ENCODE results near the gene ZNF317. TPM values are rescaled to one million over a fixed set of nuclear protein-coding genes. Genes with fewer than 3 reads are reported as not detected.

The ZNF317 gene
- polyA plus RNA-seq (ENCODE audit: insufficient read depth in 1 of 5, insufficient read length in 5 of 5, low replicate concordance in 1 of 5) = 10 to 100 TPM; 26.6 to 32.8 (median 32.0) TPM
- long read RNA-seq, donor 1, full-length matches to known transcripts = 6 of 6 reads
- long read RNA-seq, donor 1, partial matches to known transcripts = 0 of 6 reads
- long read RNA-seq, donor 1, other reads (novel, unspliced or antisense) = 0 of 6 reads
- long read RNA-seq, donor 2, full-length matches to known transcripts = 2 of 2 reads
- long read RNA-seq, donor 2, partial matches to known transcripts = 0 of 2 reads
- long read RNA-seq, donor 2, other reads (novel, unspliced or antisense) = 0 of 2 reads
- long read RNA-seq, donor 3, full-length matches to known transcripts = 1 of 1 reads
- long read RNA-seq, donor 3, partial matches to known transcripts = 0 of 1 reads
- long read RNA-seq, donor 3, other reads (novel, unspliced or antisense) = 0 of 1 reads
- long read RNA-seq, donor 4 = 0 reads
- long read RNA-seq, donor 5, full-length matches to known transcripts = 1 of 1 reads
- long read RNA-seq, donor 5, partial matches to known transcripts = 0 of 1 reads
- long read RNA-seq, donor 5, other reads (novel, unspliced or antisense) = 0 of 1 reads
- long read RNA-seq, donor 6, full-length matches to known transcripts = 3 of 3 reads
- long read RNA-seq, donor 6, partial matches to known transcripts = 0 of 3 reads
- long read RNA-seq, donor 6, other reads (novel, unspliced or antisense) = 0 of 3 reads
- long read RNA-seq, donor 7, full-length matches to known transcripts = 4 of 4 reads
- long read RNA-seq, donor 7, partial matches to known transcripts = 0 of 4 reads
- long read RNA-seq, donor 7, other reads (novel, unspliced or antisense) = 0 of 4 reads
- long read RNA-seq, donor 8, full-length matches to known transcripts = 2 of 2 reads
- long read RNA-seq, donor 8, partial matches to known transcripts = 0 of 2 reads
- long read RNA-seq, donor 8, other reads (novel, unspliced or antisense) = 0 of 2 reads

- peak; percentile 90 to 91 for DNase-seq
Measured at GRCh38 chr19:9140159-9140874, at the start of gene ZNF317. TSS of gene ZNF317 (plus strand) at chr19:9140397. CDS start at chr19:9156017, 15,620 bp downstream.

GRCh38 chr19:9107375-9107774 is 32.8 kb upstream of the ZNF317 start, which contains the start of gene OR7G2:
TSS of gene OR7G2 (minus strand) at chr19:9107475. CDS start at chr19:9103243, 4,232 bp downstream.
- DNase-seq = no peak

GRCh38 chr19:9109959-9110358 is 30.2 kb upstream of the ZNF317 start:
- no peak for DNase-seq

- no peak for DNase-seq
Measured at GRCh38 chr19:9115307-9115813, 24.8 kb upstream of the ZNF317 start, which contains the start of gene OR7G1. TSS of gene OR7G1 (minus strand) at chr19:9115763. CDS start at chr19:9115763, 0 bp downstream.

GRCh38 chr19:9116547-9116946 is 23.6 kb upstream of the ZNF317 start:
- no peak for DNase-seq

- DNase-seq = no peak
Measured at GRCh38 chr19:9126900-9127405, 13.2 kb upstream of the ZNF317 start, which contains the start of gene OR7G3. TSS of gene OR7G3 (minus strand) at chr19:9126950. CDS start at chr19:9126950, 0 bp downstream.

GRCh38 chr19:9128171-9128570 is 12.0 kb upstream of the ZNF317 start:
- no peak for DNase-seq

GRCh38 chr19:9130965-9131364 is 9.2 kb upstream of the ZNF317 start:
- DNase-seq = no peak

- no peak for DNase-seq
Measured at GRCh38 chr19:9132422-9132821, 7.8 kb upstream of the ZNF317 start.

GRCh38 chr19:9139609-9140158 is 513 bp upstream of the ZNF317 start:
- DNase-seq = peak in 1 of 2 donors; percentile 14

GRCh38 chr19:9144920-9145319 is 4.7 kb downstream of the ZNF317 start:
- DNase-seq = no peak

- no peak for DNase-seq
Measured at GRCh38 chr19:9146882-9147281, 6.7 kb downstream of the ZNF317 start.

- DNase-seq = no peak
Measured at GRCh38 chr19:9148697-9149096, 8.5 kb downstream of the ZNF317 start.

GRCh38 chr19:9149997-9150396 is 9.8 kb downstream of the ZNF317 start:
- no peak for DNase-seq

- DNase-seq = no peak
Measured at GRCh38 chr19:9150650-9151049, 10.5 kb downstream of the ZNF317 start.

GRCh38 chr19:9151367-9151766 is 11.2 kb downstream of the ZNF317 start:
- no peak for DNase-seq

GRCh38 chr19:9155591-9155990 is 15.4 kb downstream of the ZNF317 start:
- DNase-seq = no peak

- no peak for DNase-seq
Measured at GRCh38 chr19:9156304-9156703, 16.1 kb downstream of the ZNF317 start.

- DNase-seq = no peak
Measured at GRCh38 chr19:9159891-9160290, 19.7 kb downstream of the ZNF317 start.

GRCh38 chr19:9161427-9161826 is 21.2 kb downstream of the ZNF317 start:
- DNase-seq = no peak

- no peak for DNase-seq
Measured at GRCh38 chr19:9165261-9165660, 25.1 kb downstream of the ZNF317 start.
